GM12878 (cell line): Measurements from ENCODE around the gene GNGT2. TPM values are rescaled to one million over a fixed set of nuclear protein-coding genes. Genes with fewer than 3 reads are reported as not detected.

ENCODE experiments used
- CUX1 ChIP-seq: IDR thresholded peaks from 2 replicates; pipeline ENCODE4 v1.6.1; 2012; ENCODE audit warnings: improper control_type of control experiment, low read depth, low read length; ENCODE audit not compliant: insufficient replicate concordance
- ETV6 ChIP-seq, 2 experiments: fragments of 450-650 bp in 1 of 2; IDR thresholded peaks in 1 of 2; conservative IDR thresholded peaks in 1 of 2; 2 replicates each; pipeline ENCODE4 v1.6.1; 2014; ENCODE audit warnings: antibody characterized with exemption in 1 of 2, borderline replicate concordance in 1 of 2, low read depth in 1 of 2, mild to moderate bottlenecking in 1 of 2, moderate library complexity in 1 of 2
- NKRF ChIP-seq: fragments of 450-650 bp; conservative IDR thresholded peaks from 2 replicates; pipeline ENCODE4 v1.6.1; 2017; ENCODE audit warnings: mild to moderate bottlenecking, moderate library complexity
- PAX8 ChIP-seq: fragments of 450-650 bp; IDR thresholded peaks from 2 replicates; pipeline ENCODE4 v1.6.1; 2017; ENCODE audit warnings: mild to moderate bottlenecking, moderate library complexity
- polyA plus RNA-seq, 11 experiments: library from polyadenylated mRNA; depleted of rRNA in 4 of 11; unstranded in 6 of 11; stranded (reverse) in 5 of 11; fragments of >200 nt; fragmentation: Nextera tagmentation in 4 of 11; fragmentation: Illumina TruSeq in 1 of 11; extraction: Ambion mirVana in 4 of 11; extraction: Trizol in 1 of 11; gene quantifications; 1 replicate in 1 of 11; 2 replicates in 10 of 11; pipeline versions ENCODE4 v1.2.1 to v1.2.3, GENCODE V29; 2011 to 2016; ENCODE audit warnings: inconsistent platforms in 2 of 11, missing spikeins in 2 of 11, low read depth in 1 of 11
- total RNA-seq, 4 experiments: library from RNA; depleted of rRNA in 3 of 4; stranded (reverse); fragments of >200 nt in 3 of 4; fragmentation: Illumina TruSeq in 1 of 4; extraction: Trizol in 1 of 4; gene quantifications; 2 replicates each; pipeline versions ENCODE4 v1.2.1 to v1.2.3, GENCODE V29; 2013 to 2021

Gene GNGT2
- total and polyA plus RNA-seq, 10 of the 15 experiments (the other 5 are each of a cell fraction or from before 2014, with no cell fraction given): 15.3 to 60.4 (median 32.0) TPM

GRCh38 chr17:49183801-49184200 is 26.6 kb downstream of the GNGT2 start (continued):
- TF ChIP-seq CUX1 (no peak), ETV6 (conservative IDR thresholded peaks at IDR 0.05 in 1 of 2, IDR thresholded peaks at IDR 0.05 in 1 of 2; ENCODE audit: borderline replicate concordance in 1 of 2, low read depth in 1 of 2) (no peak), NKRF (no peak), PAX8 (no peak)
